HG02763 (cell line): ENCODE measurements around the gene KLHL35.

Experiments used
- ATAC-seq: cut with Tn5 transposase; IDR thresholded peaks from one replicate; pipeline ENCODE4 v1.9.1; 2021; ENCODE audit warnings: mild to moderate bottlenecking, moderate library complexity; ENCODE audit not compliant: unreplicated experiment

The KLHL35 gene

GRCh38 chr11:75469785-75470405 is 36.9 kb upstream of the KLHL35 start:
- ATAC-seq = no peak

- no peak for ATAC-seq
These were observed 35.7 kb upstream of the KLHL35 start for GRCh38 chr11:75468534-75469340.

- no peak for ATAC-seq
These were observed 34.9 kb upstream of the KLHL35 start for GRCh38 chr11:75467881-75468280.

GRCh38 chr11:75467311-75467710 is 34.3 kb upstream of the KLHL35 start:
- no peak for ATAC-seq

GRCh38 chr11:75465701-75466531 is 32.9 kb upstream of the KLHL35 start:
- ATAC-seq = no peak

- ATAC-seq = no peak
These were observed 30.2 kb upstream of the KLHL35 start for GRCh38 chr11:75463106-75463774.

GRCh38 chr11:75462117-75462653 is 29.2 kb upstream of the KLHL35 start:
- ATAC-seq = no peak

GRCh38 chr11:75461151-75461550 is 28.1 kb upstream of the KLHL35 start:
- no peak for ATAC-seq

- ATAC-seq = no peak
These were observed 23.7 kb upstream of the KLHL35 start for GRCh38 chr11:75456596-75457183.

- ATAC-seq = no peak
These were observed 22.0 kb upstream of the KLHL35 start for GRCh38 chr11:75454987-75455386.

- ATAC-seq = no peak
These were observed 21.1 kb upstream of the KLHL35 start for GRCh38 chr11:75453916-75454655.

- ATAC-seq = no peak
These were observed 18.1 kb upstream of the KLHL35 start for GRCh38 chr11:75450826-75451821.

- ATAC-seq = no peak
These were observed 17.2 kb upstream of the KLHL35 start for GRCh38 chr11:75450236-75450635.

- no peak for ATAC-seq
These were observed 16.8 kb upstream of the KLHL35 start for GRCh38 chr11:75449776-75450175.

- ATAC-seq = no peak
These were observed 16.3 kb upstream of the KLHL35 start for GRCh38 chr11:75449271-75449670.

- ATAC-seq = no peak
These were observed 14.4 kb upstream of the KLHL35 start for GRCh38 chr11:75447415-75447814.

GRCh38 chr11:75445315-75445953 is 12.4 kb upstream of the KLHL35 start:
- no peak for ATAC-seq

GRCh38 chr11:75443043-75443442 is 10.0 kb upstream of the KLHL35 start:
- ATAC-seq = no peak
